H1 (cell line): ENCODE data around the gene CCNYL1. TPM values are rescaled to one million over a fixed set of nuclear protein-coding genes. Genes with fewer than 3 reads are reported as not detected.

ENCODE experiments used
- CTCF ChIA-PET: fragments of 300-600 bp; sonication (Branson Sonifier 250); formaldehyde crosslinking; loops from one replicate; lab custom pipeline; 2021; ENCODE audit not compliant: partially characterized antibody; lab: Charles Lee
- POLR2A ChIA-PET: fragments of 300-600 bp; sonication (Branson Sonifier 250); formaldehyde crosslinking; loops from one replicate; lab custom pipeline; 2021; ENCODE audit warnings: inconsistent platforms; ENCODE audit not compliant: partially characterized antibody; lab: Charles Lee
- DNase-seq, 2 experiments: peaks; one replicate each; pipeline versions ENCODE4 v3.0.0 to v3.0.0-alpha.2; 2010 to 2022; ENCODE audit warnings: low spot score in 2 of 2, low read depth in 1 of 2, mixed read lengths in 1 of 2
- FAIRE-seq: peaks from 2 replicates; lab custom pipeline; 2011; peaks lifted over from hg19 to GRCh38; lab: Jason Lieb, UNC
- H2AFZ ChIP-seq: 2 replicates; pipeline ENCODE4 v1.8.1; 2012; ENCODE audit warnings: low read length, inconsistent platforms
- H2AK5ac ChIP-seq: 2 replicates; pipeline ENCODE4 v1.6.1; 2013; ENCODE audit warnings: low read depth, low read length
- H2BK120ac ChIP-seq: replicated peaks from 2 replicates; pipeline ENCODE3; 2013; ENCODE audit warnings: low read depth, low read length, inconsistent platforms
- H2BK12ac ChIP-seq: 2 replicates; pipeline ENCODE4 v1.6.1; 2013; ENCODE audit warnings: low read depth, low read length
- H2BK15ac ChIP-seq: 2 replicates; pipeline ENCODE4 v1.6.1; 2013; ENCODE audit warnings: low read length
- H2BK20ac ChIP-seq: 2 replicates; pipeline ENCODE4 v1.6.1; 2013; ENCODE audit warnings: low read length
- H2BK5ac ChIP-seq: 2 replicates; pipeline ENCODE4 v1.6.1; 2013; ENCODE audit warnings: low read depth, low read length
- H3K14ac ChIP-seq: 2 replicates; pipeline ENCODE4 v1.6.1; 2013; ENCODE audit warnings: inconsistent platforms; ENCODE audit not compliant: insufficient read length
- H3K18ac ChIP-seq: 2 replicates; pipeline ENCODE4 v1.6.1; 2013; ENCODE audit warnings: low read length; ENCODE audit errors: extremely low read depth
- H3K23ac ChIP-seq: 2 replicates; pipeline ENCODE4 v1.6.1; 2013; ENCODE audit warnings: inconsistent platforms; ENCODE audit not compliant: insufficient read length
- H3K23me2 ChIP-seq: 2 replicates; pipeline ENCODE4 v1.6.1; 2013; ENCODE audit warnings: low read depth, low read length
- H3K27ac ChIP-seq: 2 replicates; pipeline ENCODE4 v1.6.1; 2011; ENCODE audit warnings: low read depth, low read length, inconsistent platforms
- H3K27me3 ChIP-seq, 4 experiments: replicated peaks in 1 of 4; 1 replicate in 1 of 4; 2 replicates in 3 of 4; pipeline versions ENCODE4 v1.6.1 to v1.8.1; 2011 to 2013; ENCODE audit warnings: low read length in 3 of 4, mild to moderate bottlenecking in 3 of 4, inconsistent platforms in 2 of 4, mixed read lengths in 2 of 4, moderate library complexity in 1 of 4; ENCODE audit not compliant: control insufficient read depth in 3 of 4, insufficient read depth in 3 of 4; ENCODE audit errors: extremely low read depth in 1 of 4
- H3K36me3 ChIP-seq, 4 experiments: 2 replicates each; pipeline versions ENCODE4 v1.6.1 to v1.8.1; 2011 to 2013; ENCODE audit warnings: mild to moderate bottlenecking in 4 of 4, low read length in 3 of 4, moderate library complexity in 2 of 4, control low read depth in 1 of 4, inconsistent platforms in 1 of 4; ENCODE audit not compliant: insufficient read depth in 4 of 4, control insufficient read depth in 2 of 4
- H3K4ac ChIP-seq: replicated peaks from 2 replicates; pipeline ENCODE3; 2013; ENCODE audit warnings: low read length, low read depth, mixed read lengths, inconsistent platforms; ENCODE audit not compliant: insufficient read length
- H3K4me1 ChIP-seq, 4 experiments: replicated peaks in 1 of 4; 1 replicate in 1 of 4; 2 replicates in 3 of 4; pipeline versions ENCODE4 v1.6.1 to v1.8.1; 2011 to 2013; ENCODE audit warnings: low read length in 3 of 4, inconsistent platforms in 2 of 4, mixed read lengths in 1 of 4; ENCODE audit not compliant: insufficient read depth in 4 of 4, control insufficient read depth in 3 of 4
- H3K4me2 ChIP-seq, 2 experiments: 2 replicates each; pipeline versions ENCODE4 v1.6.1 to v1.8.1; 2011 to 2013; ENCODE audit warnings: low read depth in 2 of 2, low read length in 2 of 2, control low read depth in 1 of 2, inconsistent platforms in 1 of 2, mild to moderate bottlenecking in 1 of 2; ENCODE audit not compliant: insufficient read depth in 1 of 2
- H3K4me3 ChIP-seq, 4 experiments: fragments of 200-600, 300-600 bp in 1 of 4; sonication (generic), shearing (Covaris generic), sonication (Bioruptor Twin) in 1 of 4; 2 replicates each; pipeline versions ENCODE4 v1.5.1 to v1.8.1; 2011 to 2016; ENCODE audit warnings: low read length in 4 of 4, low read depth in 3 of 4, control low read depth in 2 of 4, inconsistent platforms in 2 of 4, mild to moderate bottlenecking in 2 of 4, mixed read lengths in 1 of 4, moderate library complexity in 1 of 4; ENCODE audit not compliant: insufficient read depth in 2 of 4; ENCODE audit errors: extremely low read depth in 1 of 4
- H3K56ac ChIP-seq: replicated peaks from 2 replicates; pipeline ENCODE3; 2013; ENCODE audit warnings: low read depth, mild to moderate bottlenecking, mixed read lengths, low read length, inconsistent platforms; ENCODE audit not compliant: insufficient read length
- H3K79me1 ChIP-seq: 2 replicates; pipeline ENCODE4 v1.6.1; 2013; ENCODE audit warnings: low read depth, low read length, control low read depth
- H3K79me2 ChIP-seq, 2 experiments: 2 replicates each; pipeline versions ENCODE4 v1.6.1 to v1.8.1; 2012 to 2013; ENCODE audit warnings: low read length in 2 of 2, mild to moderate bottlenecking in 2 of 2, inconsistent platforms in 1 of 2; ENCODE audit not compliant: insufficient read depth in 2 of 2, control insufficient read depth in 1 of 2
- H3K9ac ChIP-seq, 4 experiments: replicated peaks in 1 of 4; 1 replicate in 1 of 4; 2 replicates in 3 of 4; pipeline versions ENCODE4 v1.6.1 to v1.8.1; 2011 to 2013; ENCODE audit warnings: low read depth in 3 of 4, low read length in 3 of 4, control low read depth in 2 of 4, mild to moderate bottlenecking in 2 of 4, moderate library complexity in 2 of 4, inconsistent platforms in 1 of 4; ENCODE audit errors: extremely low read depth in 1 of 4
- H3K9me3 ChIP-seq, 2 experiments: 2 replicates each; pipeline versions ENCODE4 v1.6.1 to v1.8.1; 2012 to 2013; ENCODE audit warnings: mild to moderate bottlenecking in 2 of 2, moderate library complexity in 2 of 2, control low read depth in 1 of 2, inconsistent platforms in 1 of 2, low read depth in 1 of 2, low read length in 1 of 2, mixed read lengths in 1 of 2; ENCODE audit not compliant: insufficient read depth in 2 of 2
- H4K20me1 ChIP-seq, 2 experiments: replicated peaks in 1 of 2; 2 replicates each; pipeline versions ENCODE3 to v1.8.1; 2011 to 2013; ENCODE audit warnings: inconsistent platforms in 2 of 2, low read length in 2 of 2, mild to moderate bottlenecking in 1 of 2; ENCODE audit not compliant: insufficient read depth in 2 of 2, control insufficient read depth in 1 of 2
- H4K5ac ChIP-seq: 2 replicates; pipeline ENCODE4 v1.6.1; 2013; ENCODE audit warnings: low read length, low read depth, mixed read lengths, inconsistent platforms; ENCODE audit not compliant: insufficient read length
- H4K8ac ChIP-seq: 2 replicates; pipeline ENCODE4 v1.8.0; 2013; ENCODE audit warnings: mild to moderate bottlenecking, moderate library complexity, low read length, inconsistent platforms; ENCODE audit not compliant: insufficient read depth; ENCODE audit errors: extremely low read depth
- H4K91ac ChIP-seq: replicated peaks from 2 replicates; pipeline ENCODE3; 2013; ENCODE audit warnings: low read length, mixed read lengths, inconsistent platforms; ENCODE audit not compliant: insufficient read length
- BCL11A ChIP-seq, 2 experiments: IDR thresholded peaks; one replicate each; pipeline ENCODE4 v1.6.1; 2011; ENCODE audit warnings: low read depth in 2 of 2, low read length in 2 of 2, mild to moderate bottlenecking in 2 of 2
- CREB1 ChIP-seq: IDR thresholded peaks from 2 replicates; pipeline ENCODE4 v1.6.1; 2012; ENCODE audit warnings: inconsistent platforms
- EZH2 ChIP-seq: fragments of 200-600 bp; sonication (generic); IDR thresholded peaks from 2 replicates; pipeline ENCODE4 v1.7.1; 2012; ENCODE audit warnings: low read depth, mild to moderate bottlenecking, moderate library complexity, low read length, inconsistent platforms; ENCODE audit not compliant: severe bottlenecking
- FOSL1 ChIP-seq: IDR thresholded peaks from 2 replicates; pipeline ENCODE4 v1.6.1; 2011; ENCODE audit warnings: mild to moderate bottlenecking, low read depth, low read length, moderate library complexity; ENCODE audit not compliant: insufficient read depth
- KDM1A ChIP-seq: fragments of 200-600, 300-600 bp; sonication (generic); IDR thresholded peaks from 2 replicates; pipeline ENCODE4 v1.7.1; 2016; ENCODE audit warnings: mild to moderate bottlenecking, low read length, borderline replicate concordance
- RXRA ChIP-seq: IDR thresholded peaks from 2 replicates; pipeline ENCODE4 v1.6.1; 2011; ENCODE audit warnings: low read depth, mild to moderate bottlenecking, low read length, moderate library complexity; ENCODE audit not compliant: insufficient read depth
- SIX5 ChIP-seq: IDR thresholded peaks from 2 replicates; pipeline ENCODE4 v1.6.1; 2011; ENCODE audit warnings: mild to moderate bottlenecking, low read depth, low read length
- TCF12 ChIP-seq: IDR thresholded peaks from 2 replicates; pipeline ENCODE4 v1.6.1; 2011; ENCODE audit warnings: low read depth, mild to moderate bottlenecking, low read length
- TEAD4 ChIP-seq: IDR thresholded peaks from 2 replicates; pipeline ENCODE4 v1.6.1; 2012; ENCODE audit warnings: low read depth, low read length, inconsistent platforms, mixed read lengths
- polyA plus RNA-seq, 7 experiments: library from polyadenylated mRNA; depleted of rRNA in 3 of 7; stranded (reverse) in 5 of 7; unstranded in 2 of 7; fragments of >200 nt in 5 of 7; fragments of 200-250 nt in 2 of 7; gene quantifications; 1 replicate in 5 of 7; 2 replicates in 1 of 7; 4 replicates in 1 of 7; pipeline versions ENCODE4 v1.2.1 to v1.2.3, GENCODE V29; 2011 to 2013; ENCODE audit warnings: missing spikeins in 2 of 7, mixed read lengths in 2 of 7
- total RNA-seq: library from RNA; stranded (reverse); fragmentation: NEBNext Ultra II Directional; extraction: Animal tissue kit (Norgen Biotek cat#: 25700); gene quantifications from 2 replicates; pipeline ENCODE4 v1.2.1, GENCODE V29; 2021

The CCNYL1 gene
- total and polyA plus RNA-seq, 2 of the 8 experiments (the other 6 are each of a cell fraction or from before 2014, with no cell fraction given) = 13.3 to 35.4 TPM

DNA sequence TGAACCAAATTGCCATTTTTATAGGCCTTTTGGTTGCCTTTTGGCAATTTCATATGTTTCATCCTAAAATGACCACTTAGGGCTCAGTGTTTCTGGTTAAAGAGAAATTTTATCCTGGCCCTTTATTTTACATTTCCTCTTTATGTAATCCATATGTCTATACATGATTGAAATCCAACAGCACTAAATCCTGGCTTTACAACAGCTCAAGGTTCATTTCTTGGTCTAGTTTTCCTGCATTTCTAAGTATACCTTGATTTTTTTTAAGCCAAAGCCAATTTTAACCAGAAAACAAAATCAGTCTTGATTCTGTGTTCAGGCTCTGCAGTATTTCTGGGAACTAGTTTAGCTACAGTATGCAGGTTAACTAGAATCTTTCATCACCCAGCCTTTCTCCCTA lies 46.6 kb downstream of the CCNYL1 start:
- Histone ChIP-seq H3K79me2 (peaks cover 0 to 33% of the 10 kb centered on the region in 2 experiments; a peak in 3 of 4 replicates), H3K27ac (no peak overlapping the region)
- TF ChIP-seq SIX5 (no peak), KDM1A (no peak), CREB1 (no peak), RXRA (no peak), BCL11A (IDR thresholded peaks at IDR 0.05; ENCODE audit: low read depth in 2 of 2, low read length in 2 of 2) (no peak), EZH2 (no peak), TEAD4 (no peak), FOSL1 (no peak), TCF12 (no peak)

More for the DNA sequence above, 46.6 kb downstream of the CCNYL1 start:
- Histone ChIP-seq H2BK120ac (no peak overlapping the region), H4K20me1 (peaks cover 3 to 16% of the 10 kb centered on the region in 2 experiments), H3K4me2 (no peak overlapping the region), H2AK5ac (no peak overlapping the region), H3K56ac (no peak overlapping the region), H3K79me1 (peaks cover 2% of the 10 kb centered on the region; the same call in 1 of the 2 replicates), H3K36me3 (peaks cover 5 to 80% (median 20%) of the 10 kb centered on the region in 4 experiments; a peak in 7 of 8 replicates), H2AFZ (no peak overlapping the region), H4K91ac (no peak overlapping the region), H2BK5ac (no peak overlapping the region), H2BK20ac (no peak overlapping the region), H3K14ac (no peak overlapping the region), H3K4ac (no peak overlapping the region), H2BK15ac (no peak overlapping the region), H3K4me1 (peaks cover 5 to 8% (median 7%) of the 10 kb centered on the region in 4 experiments; a peak in 6 of 7 replicates), H3K18ac (no peak overlapping the region), H4K5ac (no peak overlapping the region), H3K23ac (no peak overlapping the region), H3K9me3 (no peaks in the 10 kb centered on the region), H4K8ac (no peak overlapping the region), H3K27me3 (no peaks in the 10 kb centered on the region), H3K4me3 (no peak overlapping the region), H2BK12ac (no peak overlapping the region), H3K9ac (no peak overlapping the region), H3K23me2 (no peaks in the 10 kb centered on the region)
- DNase-seq (no peak), FAIRE-seq (no peak)
- CTCF ChIA-PET = interaction anchor here (1.0 to 7.9 kb wide), 3 partner anchors 11 to 283 kb away, joined by 5 to 39 read pairs (median 35); no protein-coding TSS in a partner anchor
- POLR2A ChIA-PET = interaction anchor here (1.0 to 1.6 kb wide), 4 partner anchors 9 to 14 kb away, joined by 3 to 4 read pairs (median 3); no protein-coding TSS in a partner anchor
